ENCODE measurements around the gene SPRING1.

Gene SPRING1

DNA sequence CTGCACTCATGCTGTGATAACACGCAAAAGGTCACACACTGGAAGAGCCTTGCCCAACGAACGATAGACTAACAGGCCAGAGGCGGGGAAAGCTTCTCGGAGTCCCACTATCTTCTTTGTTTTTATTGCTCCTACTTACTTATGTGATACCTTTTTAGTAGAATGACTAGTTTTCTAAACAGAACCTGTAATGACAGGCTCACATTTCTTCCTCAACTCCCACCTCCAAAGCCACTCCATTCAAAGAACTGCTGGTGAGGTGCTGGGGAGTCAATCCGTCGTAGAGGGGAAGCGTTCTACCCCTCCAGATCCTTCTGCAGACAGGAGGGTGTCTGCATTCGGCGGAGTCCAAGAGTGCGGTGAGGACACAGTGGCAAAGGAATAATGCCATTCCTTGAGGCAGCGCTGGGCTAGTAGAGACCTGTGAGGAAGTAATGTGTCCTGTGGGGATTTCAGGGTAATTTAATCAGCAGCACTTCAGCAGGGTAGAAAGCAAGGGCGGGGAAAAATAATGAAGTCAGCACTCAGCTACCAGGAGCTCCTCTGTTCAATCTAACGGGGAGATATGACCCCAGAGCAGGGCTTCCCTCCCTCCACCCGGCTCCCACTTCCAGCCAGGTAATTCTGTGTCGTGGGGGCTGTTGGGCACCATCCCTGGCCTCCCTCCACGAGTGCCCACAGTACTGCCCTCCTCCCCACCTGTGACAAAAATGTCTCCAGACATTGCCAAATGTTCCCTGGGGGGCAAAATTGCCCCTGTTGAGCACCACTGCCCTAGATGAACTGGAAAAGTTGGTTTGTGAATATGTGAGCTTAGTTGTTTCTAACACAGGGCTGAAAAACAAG lies 25.2 kb downstream of the SPRING1 start:
- Histone ChIP-seq H2AFZ (ENCODE audit: low read depth, low read length) (no peak overlapping the region), H3K27me3 (ENCODE audit: insufficient read depth, low read length, poor library complexity) (peaks cover 4% of the 10 kb centered on the region), H4K20me1 (ENCODE audit: insufficient read depth, low read length) (no peaks in the 10 kb centered on the region), H3K36me3 (ENCODE audit: insufficient read depth, low read length) (peaks cover 29% of the 10 kb centered on the region), H3K79me2 (ENCODE audit: insufficient read depth, low read length) (no peaks in the 10 kb centered on the region), H3K9me3 (ENCODE audit: insufficient read depth, low read length, severe bottlenecking) (no peaks in the 10 kb centered on the region), H3K4me1 (ENCODE audit: insufficient read depth, low read length) (peaks cover 10% of the 10 kb centered on the region), H3K4me2 (ENCODE audit: insufficient read depth, low read length) (no peak overlapping the region), H3K4me3 (ENCODE audit: low read depth in 1 of 2, low read length in 2 of 2) (no peak overlapping the region), H3K27ac (ENCODE audit: low read length) (no peak overlapping the region), H3K9ac (ENCODE audit: low read depth, low read length) (no peak overlapping the region)
- no peak for ATAC-seq (ENCODE audit: insufficient read depth, low read depth)
- no peak for TF ChIP-seq EZH2 (IDR thresholded peaks at IDR 0.05; ENCODE audit: borderline replicate concordance, low read depth, low read length, severe bottlenecking)
- TF ChIP-seq, protein P1, sequence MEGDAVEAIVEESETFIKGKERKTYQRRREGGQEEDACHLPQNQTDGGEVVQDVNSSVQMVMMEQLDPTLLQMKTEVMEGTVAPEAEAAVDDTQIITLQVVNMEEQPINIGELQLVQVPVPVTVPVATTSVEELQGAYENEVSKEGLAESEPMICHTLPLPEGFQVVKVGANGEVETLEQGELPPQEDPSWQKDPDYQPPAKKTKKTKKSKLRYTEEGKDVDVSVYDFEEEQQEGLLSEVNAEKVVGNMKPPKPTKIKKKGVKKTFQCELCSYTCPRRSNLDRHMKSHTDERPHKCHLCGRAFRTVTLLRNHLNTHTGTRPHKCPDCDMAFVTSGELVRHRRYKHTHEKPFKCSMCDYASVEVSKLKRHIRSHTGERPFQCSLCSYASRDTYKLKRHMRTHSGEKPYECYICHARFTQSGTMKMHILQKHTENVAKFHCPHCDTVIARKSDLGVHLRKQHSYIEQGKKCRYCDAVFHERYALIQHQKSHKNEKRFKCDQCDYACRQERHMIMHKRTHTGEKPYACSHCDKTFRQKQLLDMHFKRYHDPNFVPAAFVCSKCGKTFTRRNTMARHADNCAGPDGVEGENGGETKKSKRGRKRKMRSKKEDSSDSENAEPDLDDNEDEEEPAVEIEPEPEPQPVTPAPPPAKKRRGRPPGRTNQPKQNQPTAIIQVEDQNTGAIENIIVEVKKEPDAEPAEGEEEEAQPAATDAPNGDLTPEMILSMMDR (IDR thresholded peaks at IDR 0.05; ENCODE audit: borderline replicate concordance, extremely low read depth, low read length, poor library complexity, severe bottlenecking): no peak
- DNase-seq: no peak

DNA sequence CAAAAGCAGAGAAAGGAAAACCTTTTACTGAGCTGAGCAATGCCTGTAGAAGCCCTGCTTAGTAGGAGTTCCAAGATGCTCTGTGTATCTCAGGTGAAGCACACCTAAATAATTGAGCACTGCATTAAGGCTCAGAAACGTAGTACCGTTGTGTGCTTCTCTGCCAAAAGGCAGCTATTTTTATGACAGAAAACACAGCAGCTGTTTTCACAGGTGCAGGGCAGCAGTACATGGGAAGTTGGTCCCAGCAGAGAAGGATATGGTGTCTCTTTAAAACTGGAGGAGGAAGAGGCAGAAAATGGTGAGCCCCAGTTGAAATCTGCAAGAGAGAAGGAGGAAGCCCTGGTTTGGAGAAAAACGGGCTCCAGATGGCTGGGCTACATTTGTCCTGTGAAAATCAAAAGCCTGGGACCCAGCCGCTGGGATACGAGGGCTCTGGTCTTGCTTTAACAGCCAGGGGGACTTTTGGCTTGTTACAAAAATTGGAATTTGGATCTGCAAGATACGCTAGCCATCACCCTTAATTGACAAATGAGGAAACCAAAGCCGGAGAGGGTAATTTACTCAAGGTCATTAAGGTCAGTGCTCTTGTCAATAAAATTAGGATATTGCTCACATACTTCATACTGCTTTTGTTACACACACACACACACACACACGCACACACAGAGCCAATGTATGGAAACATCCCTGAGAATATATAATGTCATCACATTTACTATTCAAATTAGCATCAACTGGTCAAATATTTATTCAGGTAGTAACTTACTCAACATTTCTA lies 27.3 kb downstream of the SPRING1 start:
- TF ChIP-seq, protein P1 (IDR thresholded peaks at IDR 0.05; ENCODE audit: borderline replicate concordance, extremely low read depth, low read length, poor library complexity, severe bottlenecking): no peak
- no peak for TF ChIP-seq EZH2 (IDR thresholded peaks at IDR 0.05; ENCODE audit: borderline replicate concordance, low read depth, low read length, severe bottlenecking)
- no peak overlapping the region for H3K27ac ChIP-seq (ENCODE audit: low read length)
- DNase-seq (no peak), ATAC-seq (ENCODE audit: insufficient read depth, low read depth) (no peak)
- no peak overlapping the region for H3K4me2 ChIP-seq (ENCODE audit: insufficient read depth, low read length)
- no peaks in the 10 kb centered on the region for H3K79me2 ChIP-seq (ENCODE audit: insufficient read depth, low read length)
- no peak overlapping the region for H2AFZ ChIP-seq (ENCODE audit: low read depth, low read length)
- peaks cover 8% of the 10 kb centered on the region; the same call in 1 of the 2 replicates for H3K36me3 ChIP-seq (ENCODE audit: insufficient read depth, low read length)
- peaks cover 4% of the 10 kb centered on the region for H3K27me3 ChIP-seq (ENCODE audit: insufficient read depth, low read length, poor library complexity)
- H3K9ac ChIP-seq (ENCODE audit: low read depth, low read length): no peak overlapping the region
- H4K20me1 ChIP-seq (ENCODE audit: insufficient read depth, low read length): no peaks in the 10 kb centered on the region
- peaks cover 10% of the 10 kb centered on the region for H3K4me1 ChIP-seq (ENCODE audit: insufficient read depth, low read length)
- H3K9me3 ChIP-seq (ENCODE audit: insufficient read depth, low read length, severe bottlenecking): no peaks in the 10 kb centered on the region
- no peak overlapping the region for H3K4me3 ChIP-seq (ENCODE audit: low read depth in 1 of 2, low read length in 2 of 2)

DNA sequence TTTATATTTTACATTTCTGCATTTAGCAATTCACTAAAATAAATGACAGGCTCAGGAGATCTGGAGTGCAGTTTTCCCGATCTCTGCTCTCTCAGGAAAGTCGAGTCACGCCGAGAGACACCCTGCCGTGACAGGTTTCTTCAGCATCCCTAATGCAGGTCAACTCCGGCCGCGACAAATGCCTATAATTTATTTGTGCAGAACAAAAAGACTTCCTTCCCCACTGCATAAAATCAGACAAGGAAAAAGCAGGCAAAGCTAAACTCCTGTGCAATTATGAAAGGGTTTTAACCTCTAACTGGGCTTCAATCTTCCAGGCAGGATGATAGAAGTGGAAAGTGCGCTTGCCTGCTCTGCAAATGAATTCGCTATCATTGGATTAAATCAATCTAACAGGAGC lies 28.1 kb downstream of the SPRING1 start:
- no peak overlapping the region for H3K4me2 ChIP-seq (ENCODE audit: insufficient read depth, low read length)
- H3K36me3 ChIP-seq (ENCODE audit: insufficient read depth, low read length): peaks cover 4% of the 10 kb centered on the region; the same call in 1 of the 2 replicates
- no peaks in the 10 kb centered on the region for H3K79me2 ChIP-seq (ENCODE audit: insufficient read depth, low read length)
- no peaks in the 10 kb centered on the region for H3K9me3 ChIP-seq (ENCODE audit: insufficient read depth, low read length, severe bottlenecking)
- H3K27me3 ChIP-seq (ENCODE audit: insufficient read depth, low read length, poor library complexity): peaks cover 4% of the 10 kb centered on the region
- no peak overlapping the region for H2AFZ ChIP-seq (ENCODE audit: low read depth, low read length)
- H3K4me1 ChIP-seq (ENCODE audit: insufficient read depth, low read length): peaks cover 10% of the 10 kb centered on the region
- ATAC-seq (ENCODE audit: insufficient read depth, low read depth): no peak
- no peak for DNase-seq
- TF ChIP-seq EZH2 (IDR thresholded peaks at IDR 0.05; ENCODE audit: borderline replicate concordance, low read depth, low read length, severe bottlenecking): no peak
- TF ChIP-seq, protein P1 (IDR thresholded peaks at IDR 0.05; ENCODE audit: borderline replicate concordance, extremely low read depth, low read length, poor library complexity, severe bottlenecking): no peak
- no peaks in the 10 kb centered on the region for H4K20me1 ChIP-seq (ENCODE audit: insufficient read depth, low read length)
- no peak overlapping the region for H3K27ac ChIP-seq (ENCODE audit: low read length)
- no peak overlapping the region for H3K9ac ChIP-seq (ENCODE audit: low read depth, low read length)
- H3K4me3 ChIP-seq (ENCODE audit: low read depth in 1 of 2, low read length in 2 of 2): no peak overlapping the region
